ENCODE results near the gene P2RY8.

Gene P2RY8

GRCh38 chrX:1533058-1533457, 3.9 kb downstream of the P2RY8 start:
- Histone ChIP-seq H3K9me3 (ENCODE audit: control extremely low read depth in 1 of 5, control insufficient read depth in 4 of 5, insufficient read depth in 2 of 5, low read depth in 1 of 5, low read length in 4 of 5) (no peaks in the 10 kb centered on the region), H3K36me3 (ENCODE audit: control insufficient read depth in 4 of 4, insufficient read depth in 4 of 4, low read length in 3 of 4) (peaks cover 8 to 29% (median 19%) of the 10 kb centered on the region in 4 experiments), H3K4me3 (ENCODE audit: control insufficient read depth in 1 of 7, extremely low read depth in 1 of 7, insufficient read depth in 4 of 7, low read depth in 2 of 7, low read length in 6 of 7) (no peak overlapping the region), H3K27me3 (replicated peaks in 2 of 5; ENCODE audit: control insufficient read depth in 4 of 5, insufficient read depth in 5 of 5, low read length in 4 of 5) (no peaks in the 10 kb centered on the region), H3K27ac (ENCODE audit: insufficient read depth in 1 of 2, low read depth in 1 of 2, low read length in 2 of 2, poor library complexity in 1 of 2, severe bottlenecking in 2 of 2) (no peak overlapping the region), H3K4me1 (ENCODE audit: control extremely low read depth in 1 of 4, control insufficient read depth in 4 of 4, insufficient read depth in 4 of 4, low read length in 3 of 4) (peaks cover 8 to 45% (median 32%) of the 10 kb centered on the region in 4 experiments)
- peak in 2 of 3 donors; percentile 52 to 68 for DNase-seq
- CTCF ChIA-PET = no interaction called here
- no CpG with 5 or more reads among the region's 4 CpGs for WGBS (ENCODE audit: insufficient coverage)
- POLR2A ChIA-PET = no interaction called here

GRCh38 chrX:1531096-1531890, 5.7 kb downstream of the P2RY8 start:
- Histone ChIP-seq H3K27me3 (replicated peaks in 2 of 5; ENCODE audit: control insufficient read depth in 4 of 5, insufficient read depth in 5 of 5, low read length in 4 of 5) (no peaks in the 10 kb centered on the region), H3K4me3 (ENCODE audit: control insufficient read depth in 1 of 7, extremely low read depth in 1 of 7, insufficient read depth in 4 of 7, low read depth in 2 of 7, low read length in 6 of 7) (peak overlapping the region in 1 of 7 experiments; percentile 10), H3K9me3 (ENCODE audit: control extremely low read depth in 1 of 5, control insufficient read depth in 4 of 5, insufficient read depth in 2 of 5, low read depth in 1 of 5, low read length in 4 of 5) (no peaks in the 10 kb centered on the region), H3K4me1 (ENCODE audit: control extremely low read depth in 1 of 4, control insufficient read depth in 4 of 4, insufficient read depth in 4 of 4, low read length in 3 of 4) (peaks cover 8 to 30% (median 22%) of the 10 kb centered on the region in 4 experiments), H3K36me3 (ENCODE audit: control insufficient read depth in 4 of 4, insufficient read depth in 4 of 4, low read length in 3 of 4) (peaks cover 8 to 32% (median 22%) of the 10 kb centered on the region in 4 experiments), H3K27ac (ENCODE audit: insufficient read depth in 1 of 2, low read depth in 1 of 2, low read length in 2 of 2, poor library complexity in 1 of 2, severe bottlenecking in 2 of 2) (peak overlapping the region; percentile 5)
- POLR2A ChIA-PET = no interaction called here
- CTCF ChIA-PET = no interaction called here
- WGBS (ENCODE audit: insufficient coverage) = 97% methylated on average over 8 of the region's 10 CpGs
- DNase-seq = peak in 1 of 3 donors; percentile 21

- Histone ChIP-seq H3K36me3 (ENCODE audit: control insufficient read depth in 4 of 4, insufficient read depth in 4 of 4, low read length in 3 of 4) (peaks cover 12 to 34% (median 25%) of the 10 kb centered on the region in 4 experiments), H3K27ac (ENCODE audit: insufficient read depth in 1 of 2, low read depth in 1 of 2, low read length in 2 of 2, poor library complexity in 1 of 2, severe bottlenecking in 2 of 2) (no peak overlapping the region), H3K9me3 (ENCODE audit: control extremely low read depth in 1 of 5, control insufficient read depth in 4 of 5, insufficient read depth in 2 of 5, low read depth in 1 of 5, low read length in 4 of 5) (no peaks in the 10 kb centered on the region), H3K27me3 (replicated peaks in 2 of 5; ENCODE audit: control insufficient read depth in 4 of 5, insufficient read depth in 5 of 5, low read length in 4 of 5) (no peaks in the 10 kb centered on the region), H3K4me3 (ENCODE audit: control insufficient read depth in 1 of 7, extremely low read depth in 1 of 7, insufficient read depth in 4 of 7, low read depth in 2 of 7, low read length in 6 of 7) (no peak overlapping the region), H3K4me1 (ENCODE audit: control extremely low read depth in 1 of 4, control insufficient read depth in 4 of 4, insufficient read depth in 4 of 4, low read length in 3 of 4) (peaks cover 2 to 23% (median 17%) of the 10 kb centered on the region in 4 experiments)
- DNase-seq = no peak
- ChIA-PET CTCF (no interaction called here), POLR2A (no interaction called here)
- no CpG with 5 or more reads among the region's 6 CpGs for WGBS (ENCODE audit: insufficient coverage)
These were observed 7.2 kb downstream of the P2RY8 start for GRCh38 chrX:1529756-1530155.

DNA sequence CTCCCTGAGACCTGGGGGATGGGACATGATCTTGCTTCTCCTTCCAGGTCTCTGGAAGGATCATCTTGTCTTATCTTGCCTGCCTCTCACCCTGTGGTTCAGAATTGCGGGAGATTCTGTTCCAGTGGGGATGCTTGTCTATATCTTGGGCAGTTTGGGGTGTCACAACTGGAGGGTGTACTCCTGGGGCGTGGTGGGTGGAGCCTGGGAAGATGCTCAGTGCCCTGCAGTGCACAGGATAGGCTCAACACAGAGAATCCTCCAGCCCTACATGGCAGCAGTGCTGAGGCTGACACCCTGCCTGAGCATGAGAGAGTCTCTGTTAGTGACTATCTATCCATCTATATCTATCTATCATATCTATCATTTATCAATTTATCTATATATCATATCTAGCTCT, 7.7 kb downstream of the P2RY8 start:
- POLR2A ChIA-PET = no interaction called here
- no peak for DNase-seq
- H3K4me3 ChIP-seq (ENCODE audit: control insufficient read depth in 1 of 7, extremely low read depth in 1 of 7, insufficient read depth in 4 of 7, low read depth in 2 of 7, low read length in 6 of 7) = no peak overlapping the region

DNA sequence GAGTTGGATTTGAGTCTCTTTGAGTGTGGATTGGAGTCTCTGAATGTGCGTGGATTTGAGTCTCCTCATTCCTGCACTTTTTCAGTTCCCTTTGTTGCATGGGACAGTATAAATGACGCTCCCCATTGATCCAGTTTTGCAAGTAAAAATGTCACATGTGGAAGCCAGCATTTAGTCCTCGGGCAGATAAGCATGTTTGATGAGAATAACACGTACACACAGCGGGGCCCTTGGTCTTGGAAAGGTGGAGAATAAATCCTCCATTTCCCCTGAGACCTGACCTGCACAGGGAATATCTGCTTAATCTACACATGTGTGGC, 8.1 kb downstream of the P2RY8 start:
- Histone ChIP-seq H3K27ac (ENCODE audit: insufficient read depth in 1 of 2, low read depth in 1 of 2, low read length in 2 of 2, poor library complexity in 1 of 2, severe bottlenecking in 2 of 2) (no peak overlapping the region), H3K27me3 (replicated peaks in 2 of 5; ENCODE audit: control insufficient read depth in 4 of 5, insufficient read depth in 5 of 5, low read length in 4 of 5) (no peaks in the 10 kb centered on the region), H3K4me3 (ENCODE audit: control insufficient read depth in 1 of 7, extremely low read depth in 1 of 7, insufficient read depth in 4 of 7, low read depth in 2 of 7, low read length in 6 of 7) (no peak overlapping the region), H3K36me3 (ENCODE audit: control insufficient read depth in 4 of 4, insufficient read depth in 4 of 4, low read length in 3 of 4) (peaks cover 12 to 39% (median 27%) of the 10 kb centered on the region in 4 experiments), H3K4me1 (ENCODE audit: control extremely low read depth in 1 of 4, control insufficient read depth in 4 of 4, insufficient read depth in 4 of 4, low read length in 3 of 4) (peaks cover 2 to 17% (median 11%) of the 10 kb centered on the region in 4 experiments), H3K9me3 (ENCODE audit: control extremely low read depth in 1 of 5, control insufficient read depth in 4 of 5, insufficient read depth in 2 of 5, low read depth in 1 of 5, low read length in 4 of 5) (no peaks in the 10 kb centered on the region)
- 98% methylated on average over 5 of the region's 5 CpGs for WGBS (ENCODE audit: insufficient coverage)
- CTCF ChIA-PET = no interaction called here
- POLR2A ChIA-PET = no interaction called here
- DNase-seq = no peak

More for the DNA sequence above, 7.7 kb downstream of the P2RY8 start:
- H3K27me3 ChIP-seq (replicated peaks in 2 of 5; ENCODE audit: control insufficient read depth in 4 of 5, insufficient read depth in 5 of 5, low read length in 4 of 5) = no peaks in the 10 kb centered on the region
- peak overlapping the region in 1 of 2 experiments; percentile 6 for H3K27ac ChIP-seq (ENCODE audit: insufficient read depth in 1 of 2, low read depth in 1 of 2, low read length in 2 of 2, poor library complexity in 1 of 2, severe bottlenecking in 2 of 2)
- peaks cover 2 to 19% (median 13%) of the 10 kb centered on the region in 4 experiments for H3K4me1 ChIP-seq (ENCODE audit: control extremely low read depth in 1 of 4, control insufficient read depth in 4 of 4, insufficient read depth in 4 of 4, low read length in 3 of 4)
- CTCF ChIA-PET = no interaction called here
- peaks cover 12 to 35% (median 25%) of the 10 kb centered on the region in 4 experiments for H3K36me3 ChIP-seq (ENCODE audit: control insufficient read depth in 4 of 4, insufficient read depth in 4 of 4, low read length in 3 of 4)
- WGBS (ENCODE audit: insufficient coverage) = no CpG with 5 or more reads among the region's 2 CpGs
- no peaks in the 10 kb centered on the region for H3K9me3 ChIP-seq (ENCODE audit: control extremely low read depth in 1 of 5, control insufficient read depth in 4 of 5, insufficient read depth in 2 of 5, low read depth in 1 of 5, low read length in 4 of 5)

DNA sequence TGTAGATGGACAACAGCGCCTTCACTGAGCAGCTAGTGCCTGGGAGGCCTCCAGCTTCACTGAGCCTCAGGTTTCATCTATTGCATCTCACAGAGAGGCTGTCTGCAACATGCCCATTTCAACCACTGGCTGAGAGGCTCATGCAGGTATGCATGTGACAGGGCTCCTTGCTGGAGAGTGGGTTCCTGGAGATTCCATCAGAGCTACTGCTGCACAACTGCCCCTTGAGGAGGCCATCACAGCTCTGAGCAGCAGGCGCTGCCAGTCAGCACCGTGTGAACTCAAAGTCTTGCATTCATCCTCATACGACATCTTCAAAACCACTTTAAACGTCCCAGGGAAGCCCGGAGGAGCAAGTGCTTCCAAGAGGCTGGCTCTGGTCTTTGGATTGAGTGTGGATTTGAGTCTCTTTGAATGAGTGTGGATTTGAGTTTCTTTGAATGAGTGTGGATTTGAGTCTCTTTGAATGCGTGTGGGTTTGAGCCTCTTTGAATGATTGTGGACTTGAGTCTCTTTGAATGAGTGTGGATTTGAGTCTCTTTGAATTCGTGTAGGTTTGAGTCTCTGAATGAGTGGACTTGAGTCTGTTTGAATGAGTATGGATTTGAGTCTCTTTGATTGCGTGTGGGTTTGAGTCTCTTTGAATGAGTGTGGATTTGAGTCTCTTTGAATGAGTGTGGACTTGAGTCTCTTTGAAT, 8.7 kb downstream of the P2RY8 start:
- Histone ChIP-seq H3K4me1 (ENCODE audit: control extremely low read depth in 1 of 4, control insufficient read depth in 4 of 4, insufficient read depth in 4 of 4, low read length in 3 of 4) (peaks cover 2 to 17% (median 11%) of the 10 kb centered on the region in 4 experiments), H3K27me3 (replicated peaks in 2 of 5; ENCODE audit: control insufficient read depth in 4 of 5, insufficient read depth in 5 of 5, low read length in 4 of 5) (no peaks in the 10 kb centered on the region), H3K27ac (ENCODE audit: insufficient read depth in 1 of 2, low read depth in 1 of 2, low read length in 2 of 2, poor library complexity in 1 of 2, severe bottlenecking in 2 of 2) (no peak overlapping the region), H3K4me3 (ENCODE audit: control insufficient read depth in 1 of 7, extremely low read depth in 1 of 7, insufficient read depth in 4 of 7, low read depth in 2 of 7, low read length in 6 of 7) (no peak overlapping the region), H3K9me3 (ENCODE audit: control extremely low read depth in 1 of 5, control insufficient read depth in 4 of 5, insufficient read depth in 2 of 5, low read depth in 1 of 5, low read length in 4 of 5) (no peaks in the 10 kb centered on the region), H3K36me3 (ENCODE audit: control insufficient read depth in 4 of 4, insufficient read depth in 4 of 4, low read length in 3 of 4) (peaks cover 12 to 39% (median 28%) of the 10 kb centered on the region in 4 experiments)
- DNase-seq = no peak
- ChIA-PET CTCF (no interaction called here), POLR2A (no interaction called here)
- WGBS (ENCODE audit: insufficient coverage) = 97% methylated on average over 7 of the region's 9 CpGs

DNA sequence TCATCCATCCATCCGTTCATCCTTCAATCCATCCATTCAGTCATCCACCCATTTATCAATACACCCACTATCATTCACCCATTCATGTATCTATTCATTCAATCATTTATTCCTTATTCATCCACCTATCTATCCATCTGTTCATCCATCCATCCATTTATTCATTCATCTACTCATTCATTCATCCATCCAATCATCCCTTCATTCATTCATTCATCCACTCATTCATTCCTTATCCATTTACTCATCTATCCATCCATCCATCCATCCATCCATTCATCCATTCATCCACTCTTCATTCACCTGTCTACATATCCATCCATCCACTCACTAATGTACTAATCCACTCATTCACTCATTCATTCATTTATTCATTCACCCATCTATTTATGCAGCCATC, 9.5 kb downstream of the P2RY8 start:
- DNase-seq = no peak
- peaks cover 11 to 39% (median 29%) of the 10 kb centered on the region in 4 experiments for H3K36me3 ChIP-seq (ENCODE audit: control insufficient read depth in 4 of 4, insufficient read depth in 4 of 4, low read length in 3 of 4)
- H3K9me3 ChIP-seq (ENCODE audit: control extremely low read depth in 1 of 5, control insufficient read depth in 4 of 5, insufficient read depth in 2 of 5, low read depth in 1 of 5, low read length in 4 of 5) = no peaks in the 10 kb centered on the region
- H3K4me1 ChIP-seq (ENCODE audit: control extremely low read depth in 1 of 4, control insufficient read depth in 4 of 4, insufficient read depth in 4 of 4, low read length in 3 of 4) = peaks cover under 1 to 20% (median 14%) of the 10 kb centered on the region in 4 experiments
- no peak overlapping the region for H3K4me3 ChIP-seq (ENCODE audit: control insufficient read depth in 1 of 7, extremely low read depth in 1 of 7, insufficient read depth in 4 of 7, low read depth in 2 of 7, low read length in 6 of 7)
- 95% methylated on average over 1 of the region's 1 CpG for WGBS (ENCODE audit: insufficient coverage)
- no peak overlapping the region for H3K27ac ChIP-seq (ENCODE audit: insufficient read depth in 1 of 2, low read depth in 1 of 2, low read length in 2 of 2, poor library complexity in 1 of 2, severe bottlenecking in 2 of 2)
- POLR2A ChIA-PET = no interaction called here
- no peaks in the 10 kb centered on the region for H3K27me3 ChIP-seq (replicated peaks in 2 of 5; ENCODE audit: control insufficient read depth in 4 of 5, insufficient read depth in 5 of 5, low read length in 4 of 5)
- CTCF ChIA-PET = no interaction called here
